Measurements from ENCODE around the gene NXPH3.
"Not testable (repeated sequence)": the region's sequence is repeated elsewhere in the genome, so short reads cannot be mapped to it uniquely, and the experiment has no call there.

The NXPH3 gene

DNA sequence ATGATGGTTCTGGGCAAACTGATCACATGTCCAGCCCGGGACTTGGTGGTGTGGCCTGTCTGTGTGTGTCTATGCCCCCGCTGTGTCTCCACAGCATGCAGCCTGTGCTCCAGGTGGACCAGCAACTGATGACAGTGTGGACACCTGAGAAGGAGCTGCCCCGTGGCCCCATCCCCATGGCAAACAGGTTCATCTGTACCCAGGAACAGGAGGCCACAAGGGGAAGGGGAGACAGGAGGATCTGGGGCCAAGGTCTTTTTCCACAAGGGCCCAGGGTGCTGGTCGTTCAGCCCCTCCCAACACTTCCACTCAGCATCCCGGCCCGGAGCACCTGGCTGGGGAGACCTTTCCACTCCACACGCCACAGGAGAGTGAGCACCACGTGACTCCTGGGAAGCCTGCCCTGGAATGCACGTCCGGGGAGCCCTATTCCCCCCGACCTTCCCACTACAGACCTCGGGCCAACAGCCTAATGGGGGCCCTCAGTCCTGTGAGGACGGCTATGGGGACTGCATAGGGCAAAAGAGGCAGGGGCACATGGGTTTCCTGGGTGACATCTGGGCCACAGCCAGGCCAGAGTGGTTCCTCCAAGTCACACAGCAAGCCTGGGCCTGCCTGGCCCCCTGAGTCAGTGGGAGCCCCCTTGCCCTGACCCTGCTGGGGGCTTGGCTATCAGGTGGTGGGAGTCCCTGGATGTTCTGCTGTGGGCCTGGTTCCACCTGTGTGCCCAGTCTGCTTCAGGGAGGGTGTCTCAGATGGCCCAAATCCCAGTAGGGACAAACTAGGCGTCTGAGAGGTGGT, 20.8 kb upstream of the NXPH3 start:
- no peak for DNase-seq (ENCODE audit: low read depth in 3 of 3)

- no peak for DNase-seq (ENCODE audit: low read depth in 3 of 3)
Observed at GRCh38 chr17:49555495-49556222, 20.0 kb upstream of the NXPH3 start.

DNA sequence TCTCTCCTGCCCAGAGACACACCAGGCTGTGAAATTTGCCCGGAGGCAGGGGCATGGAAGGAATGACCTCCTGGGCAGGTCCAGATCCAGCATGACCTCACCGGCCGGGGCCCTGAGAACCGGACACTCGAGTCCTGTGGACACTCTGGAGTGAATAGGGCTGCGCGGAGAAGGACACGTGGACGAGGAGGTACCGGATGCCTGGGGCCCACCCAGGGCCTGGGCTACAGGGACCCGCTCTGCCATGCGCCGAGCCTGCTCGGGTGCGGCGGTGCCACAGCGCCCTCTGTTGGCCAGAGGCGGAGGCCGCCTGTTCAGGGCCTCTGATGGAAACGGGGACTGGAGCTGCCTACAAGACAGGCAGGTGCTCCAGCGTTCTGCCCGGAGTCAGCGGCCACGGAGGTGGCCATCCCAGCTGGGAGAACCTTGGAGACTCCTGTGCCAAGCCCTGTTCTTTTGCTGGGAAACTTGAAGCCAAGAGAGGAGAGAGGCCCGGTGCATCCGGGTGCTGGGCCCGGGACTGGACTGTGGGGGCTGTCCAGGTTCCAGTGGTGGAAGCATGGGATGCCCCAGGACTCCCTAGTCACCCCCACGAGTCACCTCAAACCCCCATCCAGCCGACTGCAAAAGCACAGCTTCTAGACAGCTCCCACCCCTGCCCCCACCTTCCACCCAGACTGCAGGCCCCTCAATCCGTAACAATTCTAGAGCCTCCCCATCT, 19.3 kb upstream of the NXPH3 start:
- DNase-seq (ENCODE audit: low read depth in 3 of 3): peak; percentile 64 to 84 (median 73)

DNA sequence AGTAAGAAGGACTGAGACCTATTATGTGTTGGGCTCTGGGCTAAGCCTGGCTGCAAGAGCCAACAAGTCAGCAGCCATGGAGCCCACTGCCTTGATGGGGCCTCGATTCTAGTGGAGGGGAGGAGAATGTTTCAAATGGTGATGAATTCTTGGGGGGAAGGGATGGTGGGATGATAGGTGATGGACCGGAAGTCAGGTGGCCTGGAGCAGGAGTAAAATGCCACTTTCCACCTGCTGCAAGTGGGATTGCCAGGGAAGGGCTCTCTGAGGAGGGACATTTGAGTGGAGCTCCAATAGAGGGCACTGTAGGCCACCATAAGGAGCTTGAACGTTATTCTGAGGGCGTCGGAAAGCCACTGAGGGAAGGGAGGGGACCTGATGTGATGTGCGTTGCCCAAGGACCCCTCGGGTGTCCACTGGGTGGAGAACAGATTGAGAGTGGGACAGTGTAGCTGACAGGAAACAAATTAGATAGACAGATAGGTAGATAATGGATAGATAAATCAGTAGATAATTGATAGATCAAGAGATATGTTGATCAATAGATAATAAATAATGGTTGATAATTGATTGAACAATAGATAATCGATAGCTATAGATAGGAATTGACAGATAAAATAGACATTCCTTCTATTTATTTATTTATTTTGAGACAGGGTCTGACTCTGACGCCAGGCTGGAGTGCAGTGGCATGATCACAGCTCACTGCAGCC, 18.2 kb upstream of the NXPH3 start:
- peak in 1 of 3 experiments; percentile 38 for DNase-seq (ENCODE audit: low read depth in 3 of 3)

- no peak for DNase-seq (ENCODE audit: low read depth in 3 of 3)
Observed at GRCh38 chr17:49564638-49565037, 11.0 kb upstream of the NXPH3 start.

- DNase-seq (ENCODE audit: low read depth in 3 of 3): no peak
Observed at GRCh38 chr17:49565948-49566491, 9.7 kb upstream of the NXPH3 start.

GRCh38 chr17:49566668-49567071, 9.0 kb upstream of the NXPH3 start:
- DNase-seq (ENCODE audit: low read depth in 3 of 3): no peak

GRCh38 chr17:49567104-49567521, 8.6 kb upstream of the NXPH3 start:
- no peak for DNase-seq (ENCODE audit: low read depth in 3 of 3)

DNA sequence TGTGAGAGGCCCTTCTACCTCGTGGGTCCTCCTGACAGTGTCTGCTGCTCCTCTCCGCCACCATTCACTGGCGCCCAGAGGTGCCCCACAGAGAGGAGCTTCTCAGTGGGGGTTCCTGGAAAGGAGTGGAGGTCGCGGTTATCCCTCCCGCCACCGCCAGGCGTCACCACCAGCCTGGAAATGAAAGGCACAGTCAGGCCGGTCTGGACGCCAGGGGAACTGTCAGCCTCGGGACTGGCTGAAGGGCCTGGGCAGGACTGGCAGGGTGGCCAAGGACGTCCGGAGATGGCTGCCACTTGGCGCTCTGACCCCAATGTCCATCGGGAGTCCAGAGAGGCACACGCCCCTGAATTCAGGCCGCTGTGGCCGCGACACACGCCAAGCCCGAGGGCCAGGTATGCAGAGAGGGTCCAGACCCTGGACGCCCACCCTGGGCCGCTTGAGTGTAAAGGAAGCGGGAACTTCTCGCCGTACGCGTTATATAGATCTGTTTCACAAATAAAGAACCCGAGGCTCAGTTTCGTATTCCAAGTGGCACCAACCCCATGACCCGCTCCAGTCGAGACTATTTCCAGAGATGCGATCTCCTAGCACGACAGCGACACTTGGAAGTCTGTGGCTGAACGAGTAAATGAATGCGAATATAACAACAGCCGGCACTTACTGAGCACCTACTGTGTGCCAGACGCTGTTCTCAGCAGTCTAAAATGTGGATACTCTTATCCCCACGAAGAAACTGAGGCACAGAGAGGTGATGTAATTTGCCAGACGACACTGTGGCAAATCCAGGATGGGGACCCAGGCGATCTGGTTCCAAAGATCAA, 7.6 kb upstream of the NXPH3 start:
- DNase-seq (ENCODE audit: low read depth in 3 of 3): peak; percentile 62 to 85 (median 66)

DNA sequence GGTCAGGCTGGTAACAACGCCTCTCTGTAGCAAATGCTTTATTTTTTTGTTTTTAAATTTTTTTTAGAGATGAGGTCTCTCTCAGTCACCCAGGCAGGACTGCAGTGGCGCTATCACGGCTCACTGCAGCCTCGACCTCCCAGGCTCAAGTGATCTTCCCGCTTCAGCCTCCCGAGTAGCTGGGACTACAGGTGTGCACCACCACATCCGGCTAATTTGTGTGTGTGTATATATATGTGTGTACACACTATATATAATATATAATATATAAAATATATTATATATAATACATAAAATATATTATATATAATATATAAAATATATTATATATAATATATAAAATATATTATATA, 7.0 kb upstream of the NXPH3 start:
- DNase-seq (ENCODE audit: low read depth in 3 of 3): not testable (repeated sequence)

GRCh38 chr17:49570540-49571242, 5.0 kb upstream of the NXPH3 start:
- DNase-seq (ENCODE audit: low read depth in 3 of 3): no peak

DNA sequence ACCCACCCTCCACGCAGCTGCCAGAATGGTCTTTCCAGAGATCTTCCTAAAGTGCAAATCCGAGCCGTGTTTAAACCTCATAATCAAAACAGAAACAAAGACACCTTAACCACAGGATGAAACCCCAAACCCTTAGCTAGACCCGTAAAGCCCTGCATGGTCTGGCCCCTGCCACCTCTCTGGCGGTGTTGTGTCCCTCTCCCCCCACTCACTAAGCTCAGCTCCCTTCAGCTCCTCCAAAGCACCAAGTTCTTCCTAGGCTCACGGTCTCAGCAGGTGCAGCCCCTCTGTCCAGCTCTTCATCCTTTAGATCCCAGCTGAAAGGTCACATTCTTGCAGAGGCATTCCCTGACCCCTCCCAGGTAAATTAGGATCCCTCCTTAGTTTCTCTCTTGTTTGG, 4.4 kb upstream of the NXPH3 start:
- DNase-seq (ENCODE audit: low read depth in 3 of 3): no peak

GRCh38 chr17:49571764-49572163, 3.9 kb upstream of the NXPH3 start:
- DNase-seq (ENCODE audit: low read depth in 3 of 3): no peak

DNA sequence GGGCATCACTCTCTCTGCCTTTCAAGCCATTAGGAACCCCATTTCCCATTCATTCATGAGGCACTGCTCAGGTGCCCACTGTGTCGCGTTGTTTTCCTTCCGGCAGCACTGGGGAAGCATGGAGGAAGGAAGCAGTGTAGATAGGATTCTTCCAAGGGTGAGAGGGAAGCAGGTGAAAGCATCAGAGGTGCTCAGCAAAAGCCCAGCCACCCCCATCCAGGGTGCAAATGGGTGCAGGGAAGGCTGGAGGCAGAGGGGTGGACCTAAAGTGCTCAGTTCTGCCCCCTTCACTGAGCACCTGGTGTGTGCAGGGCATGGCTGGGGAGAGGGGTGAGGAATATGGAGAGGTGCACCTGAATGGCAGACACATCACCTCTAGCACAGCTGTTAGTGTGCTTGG, 3.4 kb upstream of the NXPH3 start:
- DNase-seq (ENCODE audit: low read depth in 3 of 3): no peak

- no peak for DNase-seq (ENCODE audit: low read depth in 3 of 3)
Observed at GRCh38 chr17:49572806-49573420, 2.8 kb upstream of the NXPH3 start.

DNA sequence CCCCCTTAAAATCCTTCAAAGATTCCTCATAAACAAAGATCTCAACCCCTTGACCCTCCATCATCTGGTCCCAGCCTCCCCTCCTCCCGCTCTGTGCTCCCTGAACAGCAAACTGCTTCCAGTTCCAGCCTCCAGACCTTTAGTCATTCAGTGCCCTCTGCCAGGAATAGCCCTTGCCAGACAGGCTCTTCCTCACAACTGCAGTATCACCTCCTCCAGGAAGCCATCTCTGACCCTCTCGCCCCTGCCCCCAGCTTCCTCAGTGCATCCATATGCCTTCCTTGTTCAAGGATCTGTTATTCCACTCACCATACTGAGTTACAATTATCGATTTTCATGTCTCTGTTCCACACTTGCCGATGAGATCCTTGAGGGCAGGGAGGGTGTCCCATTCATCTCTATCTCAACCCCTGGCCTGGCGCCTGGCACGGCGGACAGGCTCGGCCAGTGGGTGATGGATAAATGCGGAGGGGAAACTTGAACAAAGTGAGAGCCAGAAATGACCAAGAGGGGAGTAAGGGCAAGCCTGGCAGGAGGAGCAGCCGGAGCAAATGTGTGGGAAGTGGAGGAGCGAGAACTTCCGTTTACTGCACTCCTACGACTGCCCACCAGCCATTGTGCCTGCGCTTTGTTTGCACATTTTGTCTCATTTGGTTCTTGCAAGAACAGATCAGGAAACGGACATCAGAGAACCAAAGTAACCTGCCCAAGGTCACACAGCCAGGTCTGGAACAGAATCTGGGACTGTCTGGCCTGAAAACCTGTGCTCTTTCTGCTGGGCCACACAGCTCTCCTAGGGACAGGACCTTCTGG, 2.0 kb upstream of the NXPH3 start:
- no peak for DNase-seq (ENCODE audit: low read depth in 3 of 3)

- DNase-seq (ENCODE audit: low read depth in 3 of 3): no peak
Observed at GRCh38 chr17:49574323-49574781, 1.3 kb upstream of the NXPH3 start.

DNA sequence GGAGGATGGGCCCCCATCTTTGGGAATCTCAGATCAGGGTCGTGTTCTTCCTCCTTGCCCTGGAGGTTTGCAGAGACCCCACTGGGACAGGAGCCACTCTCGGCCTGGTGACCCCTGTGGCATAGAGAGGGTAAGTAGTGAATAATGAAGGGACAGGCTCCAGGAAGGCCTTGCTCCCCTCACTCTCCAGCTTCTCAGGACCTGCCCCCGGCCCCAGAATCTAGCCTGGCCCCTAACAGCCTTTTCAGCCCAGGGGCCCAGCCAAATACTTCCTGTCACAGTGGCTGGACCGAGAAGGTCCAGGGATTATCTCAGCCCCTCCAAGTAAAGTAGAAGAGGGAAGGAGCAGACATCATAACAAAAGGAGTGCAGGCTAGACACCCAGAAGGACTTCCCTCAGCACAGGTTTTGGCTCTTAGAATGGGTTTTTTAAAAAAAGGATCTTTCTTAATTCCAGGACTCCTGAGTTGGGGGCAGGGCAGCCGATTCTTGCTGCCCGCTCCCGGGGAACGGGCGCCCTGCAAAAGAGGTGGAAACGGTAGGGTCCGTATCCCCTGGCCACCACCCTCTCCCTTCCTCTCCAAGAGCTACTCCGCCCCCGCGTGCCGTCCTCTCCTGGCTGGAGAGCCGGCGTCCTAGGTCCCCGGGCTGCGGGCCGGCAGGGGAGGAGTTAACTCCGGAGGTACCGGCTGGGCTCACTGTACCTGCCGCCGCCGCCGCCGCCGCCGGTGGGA, 559 bp upstream of the NXPH3 start:
- no peak for DNase-seq (ENCODE audit: low read depth in 3 of 3)

Data from stimulated activated CD4-positive, alpha-beta T cell treated with anti-CD3 and anti-CD28 coated beads, TNF-alpha, amount 100 ng/mL, for 24 hours (primary cell).